Ovary (tissue), 3 donors: ENCODE data around the gene YAE1.

Experiments
- EP300 ChIP-seq: sonication (generic); formaldehyde crosslinking; IDR thresholded peaks from one replicate; pipeline ENCODE4 v1.6.1; 2017; ENCODE audit warnings: antibody characterized with exemption
- POLR2A ChIP-seq: fragments of 450-650 bp; IDR thresholded peaks from one replicate; pipeline ENCODE4 v1.6.1; 2017; ENCODE audit warnings: antibody characterized with exemption, mild to moderate bottlenecking, moderate library complexity
- TF ChIP-seq, protein P1 (sequence below), 3 donors: fragments of 450-650 bp in 2 of 3; fragments of 200-600 bp in 1 of 3; IDR thresholded peaks; one replicate each; pipeline versions ENCODE4 v1.5.1 to v1.8.0; 2016 to 2022; ENCODE audit warnings: antibody characterized with exemption in 3 of 3, mild to moderate bottlenecking in 1 of 3
- donor health status: DM: no; HTN: no; CAD: no.

DNA sequence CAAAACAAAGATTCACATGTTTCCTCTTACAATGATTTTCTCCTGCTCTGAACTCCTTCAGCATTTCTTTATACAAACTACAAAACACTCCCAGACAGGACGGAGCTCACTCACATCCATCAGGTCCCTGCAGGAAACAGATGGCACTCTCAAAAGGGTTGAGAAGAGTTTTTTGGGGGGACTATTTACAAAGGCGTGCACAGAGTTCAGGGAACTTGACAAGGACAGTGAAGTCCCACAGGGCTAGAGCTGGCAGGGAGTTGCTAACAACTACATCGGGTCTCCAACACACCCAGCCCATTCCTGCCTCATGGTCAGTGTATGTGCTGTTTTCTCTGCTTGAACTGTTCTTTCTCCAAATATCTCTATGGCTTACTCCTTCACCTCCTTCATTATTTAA is 24.7 kb upstream of the YAE1 start:
- TF ChIP-seq, protein P1, sequence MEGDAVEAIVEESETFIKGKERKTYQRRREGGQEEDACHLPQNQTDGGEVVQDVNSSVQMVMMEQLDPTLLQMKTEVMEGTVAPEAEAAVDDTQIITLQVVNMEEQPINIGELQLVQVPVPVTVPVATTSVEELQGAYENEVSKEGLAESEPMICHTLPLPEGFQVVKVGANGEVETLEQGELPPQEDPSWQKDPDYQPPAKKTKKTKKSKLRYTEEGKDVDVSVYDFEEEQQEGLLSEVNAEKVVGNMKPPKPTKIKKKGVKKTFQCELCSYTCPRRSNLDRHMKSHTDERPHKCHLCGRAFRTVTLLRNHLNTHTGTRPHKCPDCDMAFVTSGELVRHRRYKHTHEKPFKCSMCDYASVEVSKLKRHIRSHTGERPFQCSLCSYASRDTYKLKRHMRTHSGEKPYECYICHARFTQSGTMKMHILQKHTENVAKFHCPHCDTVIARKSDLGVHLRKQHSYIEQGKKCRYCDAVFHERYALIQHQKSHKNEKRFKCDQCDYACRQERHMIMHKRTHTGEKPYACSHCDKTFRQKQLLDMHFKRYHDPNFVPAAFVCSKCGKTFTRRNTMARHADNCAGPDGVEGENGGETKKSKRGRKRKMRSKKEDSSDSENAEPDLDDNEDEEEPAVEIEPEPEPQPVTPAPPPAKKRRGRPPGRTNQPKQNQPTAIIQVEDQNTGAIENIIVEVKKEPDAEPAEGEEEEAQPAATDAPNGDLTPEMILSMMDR (IDR thresholded peaks at IDR 0.05), result no peak
- TF ChIP-seq EP300 (no peak), POLR2A (no peak)
